Activated CD8-positive, alpha-beta T cell treated with anti-CD3 and anti-CD28 coated beads for 36 hours (primary cell): ENCODE data around the gene AUTS2. TPM values are rescaled to one million over a fixed set of nuclear protein-coding genes. Genes with fewer than 3 reads are reported as not detected.

ENCODE experiments used
- ATAC-seq: fragments of 200-7000 bp; cut with Tn5 transposase; one replicate; pipeline ENCODE4 v1.10.0; 2021; ENCODE audit warnings: mild to moderate bottlenecking, moderate library complexity
- CTCF ChIA-PET: fragments of 350-600 bp; sonication (Branson Sonifier 250); formaldehyde crosslinking; loops from one replicate; lab custom pipeline; 2021; ENCODE audit warnings: antibody characterized with exemption; lab: Charles Lee
- POLR2A ChIA-PET: fragments of 350-600 bp; sonication (Branson Sonifier 250); formaldehyde crosslinking; loops from one replicate; lab custom pipeline; 2021; ENCODE audit warnings: antibody characterized with exemption; lab: Charles Lee
- DNase-seq: peaks from one replicate; pipeline ENCODE4 v3.0.0-alpha.2; 2020
- H3K27ac Mint-ChIP-seq: one replicate; pipeline ENCODE4 v1.8.0; 2021; ENCODE audit warnings: mild to moderate bottlenecking, mixed read lengths
- H3K27me3 Mint-ChIP-seq: one replicate; pipeline ENCODE4 v1.8.0; 2021; ENCODE audit warnings: mixed read lengths
- H3K36me3 Mint-ChIP-seq: one replicate; pipeline ENCODE4 v1.8.0; 2021; ENCODE audit warnings: low read depth, mixed read lengths
- H3K4me1 Mint-ChIP-seq: one replicate; pipeline ENCODE4 v1.8.0; 2021; ENCODE audit warnings: low read depth, mixed read lengths
- H3K4me3 Mint-ChIP-seq: one replicate; pipeline ENCODE4 v1.8.0; 2021; ENCODE audit warnings: mild to moderate bottlenecking, moderate library complexity, mixed read lengths
- H3K9me3 Mint-ChIP-seq: one replicate; pipeline ENCODE4 v1.8.0; 2021; ENCODE audit warnings: mixed read lengths
- intact Hi-C: fragments of 100-400 bp; cut with micrococcal nuclease; formaldehyde crosslinking; loops from one replicate; pipeline ENCODE4 v1.10.0; 2022
- total RNA-seq, 2 experiments: library from RNA; stranded (reverse); gene quantifications; one replicate each; pipeline ENCODE4 v1.2.3, GENCODE V29; 2021
- TF ChIP-seq, protein P1 (sequence below): fragments of 200-600 bp; IDR thresholded peaks from one replicate; pipeline ENCODE4 v1.8.0; 2022; ENCODE audit warnings: antibody characterized with exemption, mild to moderate bottlenecking

Gene AUTS2
- total RNA-seq, 2 experiments from 2014 or later: 3.1 to 3.3 TPM

DNA sequence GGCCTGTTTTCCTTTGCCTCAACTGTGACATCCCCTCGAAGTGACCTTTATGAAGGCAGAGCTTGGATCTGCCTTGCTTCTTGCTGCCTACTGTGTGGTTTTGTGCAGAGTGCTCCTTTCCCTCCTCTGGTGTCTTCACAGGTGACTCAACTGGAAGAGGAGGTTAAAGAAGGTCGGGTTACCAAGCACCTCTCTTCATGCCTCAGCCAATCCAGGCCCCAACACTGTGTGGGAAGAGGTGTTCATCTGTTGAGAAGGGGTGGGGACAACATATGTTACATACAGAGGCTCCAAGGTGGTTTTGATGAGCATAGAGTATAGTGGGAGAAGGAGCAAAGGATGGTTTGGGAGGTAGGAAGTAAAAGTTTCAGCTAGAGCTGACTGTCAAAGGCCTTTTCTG is 155.7 kb downstream of the AUTS2 start:
- Mint-ChIP-seq H3K9me3 (no peaks in the 10 kb centered on the region), H3K27me3 (no peaks in the 10 kb centered on the region), H3K27ac (no peak overlapping the region), H3K4me1 (no peaks in the 10 kb centered on the region), H3K4me3 (no peak overlapping the region), H3K36me3 (no peaks in the 10 kb centered on the region)
- ChIA-PET CTCF (no interaction called here), POLR2A (no interaction called here)
- TF ChIP-seq, protein P1, sequence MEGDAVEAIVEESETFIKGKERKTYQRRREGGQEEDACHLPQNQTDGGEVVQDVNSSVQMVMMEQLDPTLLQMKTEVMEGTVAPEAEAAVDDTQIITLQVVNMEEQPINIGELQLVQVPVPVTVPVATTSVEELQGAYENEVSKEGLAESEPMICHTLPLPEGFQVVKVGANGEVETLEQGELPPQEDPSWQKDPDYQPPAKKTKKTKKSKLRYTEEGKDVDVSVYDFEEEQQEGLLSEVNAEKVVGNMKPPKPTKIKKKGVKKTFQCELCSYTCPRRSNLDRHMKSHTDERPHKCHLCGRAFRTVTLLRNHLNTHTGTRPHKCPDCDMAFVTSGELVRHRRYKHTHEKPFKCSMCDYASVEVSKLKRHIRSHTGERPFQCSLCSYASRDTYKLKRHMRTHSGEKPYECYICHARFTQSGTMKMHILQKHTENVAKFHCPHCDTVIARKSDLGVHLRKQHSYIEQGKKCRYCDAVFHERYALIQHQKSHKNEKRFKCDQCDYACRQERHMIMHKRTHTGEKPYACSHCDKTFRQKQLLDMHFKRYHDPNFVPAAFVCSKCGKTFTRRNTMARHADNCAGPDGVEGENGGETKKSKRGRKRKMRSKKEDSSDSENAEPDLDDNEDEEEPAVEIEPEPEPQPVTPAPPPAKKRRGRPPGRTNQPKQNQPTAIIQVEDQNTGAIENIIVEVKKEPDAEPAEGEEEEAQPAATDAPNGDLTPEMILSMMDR: no peak
- intact Hi-C loops: no loop called here
- ATAC-seq (peak; percentile 13), DNase-seq (no peak)

DNA sequence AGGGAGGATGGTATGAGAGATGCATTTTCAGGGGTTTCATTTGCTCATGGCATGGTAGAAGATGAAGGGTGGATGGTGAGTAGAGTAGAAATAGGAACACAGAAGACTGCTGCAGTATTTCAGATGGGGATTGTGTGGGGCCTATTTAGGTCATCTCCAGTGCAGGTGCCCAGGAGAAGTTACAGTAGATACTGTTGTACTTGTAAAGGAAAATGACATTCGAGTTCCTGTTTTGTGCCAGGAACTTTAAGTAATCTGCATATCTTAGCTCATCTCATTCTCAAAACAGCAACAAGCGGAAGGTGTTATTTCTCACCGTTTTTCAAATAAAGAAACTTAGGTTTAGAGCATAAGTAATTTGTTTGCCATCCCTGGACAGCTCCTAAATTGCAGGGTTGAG is 156.2 kb downstream of the AUTS2 start:
- Mint-ChIP-seq H3K9me3 (no peaks in the 10 kb centered on the region), H3K36me3 (no peaks in the 10 kb centered on the region), H3K27me3 (no peaks in the 10 kb centered on the region), H3K4me3 (no peak overlapping the region), H3K4me1 (no peaks in the 10 kb centered on the region), H3K27ac (no peak overlapping the region)
- TF ChIP-seq, protein P1: no peak
- POLR2A ChIA-PET: no interaction called here
- DNase-seq (no peak), ATAC-seq (no peak)
- intact Hi-C loops: no loop called here
- CTCF ChIA-PET: no interaction called here

DNA sequence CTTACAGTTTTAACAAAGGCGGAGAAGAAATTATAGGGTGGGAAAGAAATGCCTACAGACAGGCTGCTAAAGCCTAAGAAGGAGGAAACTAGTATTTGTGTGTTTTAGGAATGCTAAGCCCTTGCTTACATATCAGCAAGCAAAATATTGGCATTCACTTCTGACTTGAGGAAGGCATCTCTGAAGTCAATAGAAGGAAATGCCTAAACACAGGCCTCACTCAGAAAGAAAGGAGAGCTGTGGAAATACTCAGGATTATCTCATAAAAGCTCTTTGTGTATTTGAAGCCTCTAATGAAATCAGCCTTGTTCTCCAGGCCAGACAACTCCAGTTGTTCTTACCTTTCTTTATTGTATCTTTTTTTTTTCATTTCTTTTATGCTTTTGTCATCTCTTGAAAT is 158.0 kb downstream of the AUTS2 start:
- ChIA-PET POLR2A (no interaction called here), CTCF (no interaction called here)
- ATAC-seq (no peak), DNase-seq (no peak)
- intact Hi-C loops: no loop called here
- H3K27me3 Mint-ChIP-seq: no peaks in the 10 kb centered on the region
- TF ChIP-seq, protein P1: no peak
- H3K36me3 Mint-ChIP-seq: no peaks in the 10 kb centered on the region
- H3K9me3 Mint-ChIP-seq: no peaks in the 10 kb centered on the region
- no peaks in the 10 kb centered on the region for H3K4me1 Mint-ChIP-seq
- no peak overlapping the region for H3K4me3 Mint-ChIP-seq
- H3K27ac Mint-ChIP-seq: no peak overlapping the region

GRCh38 chr7:69757528-69757927 is 159.3 kb downstream of the AUTS2 start:
- DNase-seq: no peak
- ATAC-seq: no peak
- Mint-ChIP-seq H3K27me3 (no peaks in the 10 kb centered on the region), H3K27ac (no peak overlapping the region), H3K9me3 (no peaks in the 10 kb centered on the region), H3K36me3 (no peaks in the 10 kb centered on the region), H3K4me1 (no peaks in the 10 kb centered on the region), H3K4me3 (no peak overlapping the region)
- POLR2A ChIA-PET: interaction anchor here (1.0 kb wide), 1 partner anchor 11 kb away, joined by 3 read pairs; no protein-coding TSS in a partner anchor
- intact Hi-C loops: no loop called here
- CTCF ChIA-PET: no interaction called here
- TF ChIP-seq, protein P1: no peak

DNA sequence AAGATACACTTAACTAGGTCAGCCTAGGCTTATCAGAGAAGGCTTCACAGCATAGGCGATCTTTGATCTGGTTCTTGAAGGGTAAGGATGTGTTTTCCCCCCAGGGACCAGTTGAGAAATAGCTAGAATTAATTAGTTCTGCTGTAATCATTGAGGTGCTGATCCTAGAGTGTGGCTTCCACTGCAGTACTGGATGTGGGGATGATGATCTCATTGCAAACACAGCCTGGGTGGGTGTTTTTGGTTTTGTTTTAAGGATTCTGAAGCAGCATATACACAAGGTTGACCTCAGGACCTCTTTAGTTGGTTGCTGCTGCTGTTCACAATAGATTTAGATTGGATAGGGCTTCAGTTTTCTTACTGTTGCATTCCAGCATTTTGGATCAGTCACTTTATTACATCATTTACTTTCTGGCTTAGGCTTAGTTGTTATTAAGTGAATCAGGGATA is 159.7 kb downstream of the AUTS2 start:
- CTCF ChIA-PET: no interaction called here
- H3K4me1 Mint-ChIP-seq: no peaks in the 10 kb centered on the region
- H3K4me3 Mint-ChIP-seq: no peak overlapping the region
- DNase-seq (no peak), ATAC-seq (no peak)
- POLR2A ChIA-PET: interaction anchor here (1.0 kb wide), 1 partner anchor 10 kb away, joined by 3 read pairs; no protein-coding TSS in a partner anchor
- no peaks in the 10 kb centered on the region for H3K36me3 Mint-ChIP-seq
- no peaks in the 10 kb centered on the region for H3K27me3 Mint-ChIP-seq
- H3K9me3 Mint-ChIP-seq: no peaks in the 10 kb centered on the region
- TF ChIP-seq, protein P1: no peak
- intact Hi-C loops: no loop called here
- H3K27ac Mint-ChIP-seq: no peak overlapping the region
